GM23338 (cell line): ENCODE results near the gene GSTT4. TPM values are rescaled to one million over a fixed set of nuclear protein-coding genes. Genes with fewer than 3 reads are reported as not detected.

Experiments
- ATAC-seq: fragments of 200-7000 bp; cut with Tn5 transposase; 3 replicates; pipeline ENCODE4 v1.9.1; 2020
- DNase-seq: peaks from one replicate; pipeline ENCODE4 v3.0.0-alpha.2; 2015; ENCODE audit warnings: low spot score
- H2AFZ ChIP-seq: fragments of 200-600 bp; sonication (generic); 2 replicates; pipeline ENCODE4 v1.8.0; 2016; ENCODE audit warnings: antibody characterized with exemption, mild to moderate bottlenecking, moderate library complexity
- H3F3A ChIP-seq: fragments of 200-600 bp; sonication (generic); replicated peaks from 2 replicates; pipeline ENCODE4 v1.8.0; 2017; ENCODE audit warnings: antibody characterized with exemption, mixed run types, low read depth
- H3K27ac ChIP-seq: fragments of 200-600 bp; sonication (generic); 2 replicates; pipeline ENCODE4 v1.6.1; 2016; ENCODE audit warnings: low read depth
- H3K27me3 ChIP-seq: fragments of 200-600 bp; sonication (generic); 2 replicates; pipeline ENCODE4 v1.8.0; 2016; ENCODE audit warnings: mild to moderate bottlenecking, mixed run types, moderate library complexity; ENCODE audit not compliant: insufficient read depth
- H3K36me3 ChIP-seq: fragments of 200-600 bp; sonication (generic); 2 replicates; pipeline ENCODE4 v1.8.0; 2016; ENCODE audit warnings: mild to moderate bottlenecking; ENCODE audit not compliant: insufficient read depth
- H3K4me1 ChIP-seq: fragments of 200-600 bp; sonication (generic); 2 replicates; pipeline ENCODE4 v1.8.0; 2016; ENCODE audit warnings: mild to moderate bottlenecking, moderate library complexity; ENCODE audit not compliant: insufficient read depth
- H3K4me2 ChIP-seq: fragments of 200-600 bp; sonication (generic); 2 replicates; pipeline ENCODE4 v1.7.1; 2017; ENCODE audit warnings: mixed run types
- H3K4me3 ChIP-seq: fragments of 200-600 bp; sonication (generic); 2 replicates; pipeline ENCODE4 v1.6.1; 2016; ENCODE audit warnings: mixed run types
- H3K79me2 ChIP-seq: fragments of 200-600 bp; sonication (generic); replicated peaks from 2 replicates; pipeline ENCODE4 v1.8.0; 2017; ENCODE audit warnings: mild to moderate bottlenecking; ENCODE audit not compliant: insufficient read depth
- H3K9me2 ChIP-seq: fragments of 200-600 bp; sonication (generic); 2 replicates; pipeline ENCODE4 v1.8.0; 2017; ENCODE audit not compliant: insufficient read depth
- H4K20me1 ChIP-seq: fragments of 200-600 bp; sonication (generic); replicated peaks from 2 replicates; pipeline ENCODE4 v1.8.0; 2017; ENCODE audit warnings: mild to moderate bottlenecking; ENCODE audit not compliant: insufficient read depth
- H3K27ac Mint-ChIP-seq: 2 replicates; pipeline ENCODE4 v1.8.0; 2020; ENCODE audit warnings: inconsistent platforms, mild to moderate bottlenecking, moderate library complexity, mixed read lengths
- H3K27me3 Mint-ChIP-seq: 3 replicates; pipeline ENCODE4 v1.8.0; 2022; ENCODE audit warnings: low read depth, mild to moderate bottlenecking, moderate library complexity, mixed read lengths, inconsistent platforms; ENCODE audit not compliant: insufficient read depth, poor library complexity
- H3K36me3 Mint-ChIP-seq: 3 replicates; pipeline ENCODE4 v1.8.0; 2021; ENCODE audit warnings: low read depth, mild to moderate bottlenecking, inconsistent platforms, moderate library complexity, mixed read lengths
- H3K4me1 Mint-ChIP-seq: 3 replicates; pipeline ENCODE4 v1.8.0; 2020; ENCODE audit warnings: mild to moderate bottlenecking, inconsistent platforms, mixed read lengths
- H3K4me3 Mint-ChIP-seq: 3 replicates; pipeline ENCODE4 v1.8.0; 2021; ENCODE audit warnings: moderate library complexity, mild to moderate bottlenecking, inconsistent platforms, mixed read lengths
- H3K9me3 Mint-ChIP-seq: 3 replicates; pipeline ENCODE4 v1.8.0; 2020; ENCODE audit warnings: moderate library complexity, mild to moderate bottlenecking, inconsistent platforms, mixed read lengths
- CREB1 ChIP-seq: fragments of 250-450 bp; sonication (Bioruptor Pico); IDR thresholded peaks from 2 replicates; pipeline ENCODE4 v1.5.0; 2020; ENCODE audit warnings: low read depth, mild to moderate bottlenecking, moderate library complexity
- ETS1 ChIP-seq: IDR thresholded peaks from 2 replicates; pipeline ENCODE4 v1.6.1; 2016; ENCODE audit warnings: antibody characterized with exemption
- EZH2 ChIP-seq: fragments of 200-600 bp; sonication (generic); IDR thresholded peaks from one replicate; pipeline ENCODE4 v1.8.0; 2017; ENCODE audit warnings: antibody characterized with exemption, mild to moderate bottlenecking, low read depth; ENCODE audit not compliant: unreplicated experiment
- POLR2AphosphoS5 ChIP-seq: IDR thresholded peaks from 2 replicates; pipeline ENCODE4 v1.6.1; 2016; ENCODE audit warnings: antibody characterized with exemption, low read depth
- REST ChIP-seq: IDR thresholded peaks from one replicate; pipeline ENCODE4 v1.6.1; 2018; ENCODE audit warnings: antibody characterized with exemption; ENCODE audit not compliant: unreplicated experiment
- STAT1 ChIP-seq: IDR thresholded peaks from one replicate; pipeline ENCODE4 v1.6.1; 2016; ENCODE audit warnings: antibody characterized with exemption; ENCODE audit not compliant: unreplicated experiment
- ZNF114 ChIP-seq: fragments of 250-450 bp; sonication (Bioruptor Pico); IDR thresholded peaks from 2 replicates; pipeline ENCODE4 v1.5.0; 2020; ENCODE audit warnings: mild to moderate bottlenecking, moderate library complexity
- ZNF331 ChIP-seq: fragments of 250-450 bp; sonication (Bioruptor Pico); IDR thresholded peaks from 2 replicates; pipeline ENCODE4 v1.5.0; 2020; ENCODE audit warnings: low read depth, mild to moderate bottlenecking, moderate library complexity
- ZNF462 ChIP-seq: fragments of 250-450 bp; sonication (Bioruptor Pico); IDR thresholded peaks from 2 replicates; pipeline ENCODE4 v1.5.0; 2020; ENCODE audit warnings: mild to moderate bottlenecking, moderate library complexity
- polyA plus RNA-seq: library from polyadenylated mRNA; unstranded; fragments of >200 nt; fragmentation: Nextera tagmentation; extraction: Ambion mirVana; gene quantifications from 2 replicates; pipeline ENCODE4 v1.2.1, GENCODE V29; 2016
- total RNA-seq: library from RNA; depleted of rRNA; stranded (reverse); fragments of >200 nt; shearing (Covaris generic); gene quantifications from 2 replicates; pipeline ENCODE4 v1.2.3, GENCODE V29; 2014

The GSTT4 gene
- total and polyA plus RNA-seq, 2 experiments from 2014 or later = not detected

- TF ChIP-seq REST (no peak), EZH2 (no peak)
Observed at GRCh38 chr22:24006914-24007214, 1.6 kb upstream of the GSTT4 start (continued).

- Histone ChIP-seq H3K4me3 (no peak overlapping the region), H3F3A (0 out of 2 replicates have a peak, but pooled peaks cover 4% of the 10 kb centered on the region), H3K36me3 (no peaks in the 10 kb centered on the region), H2AFZ (no peak overlapping the region), H3K4me2 (no peak overlapping the region), H3K27ac (no peak overlapping the region), H3K4me1 (peaks cover 5% of the 10 kb centered on the region), H3K9me2 (no peaks in the 10 kb centered on the region; the same call in 1 of the 2 replicates), H3K79me2 (no peaks in the 10 kb centered on the region; the same call in 1 of the 2 replicates), H4K20me1 (no peaks in the 10 kb centered on the region), H3K27me3 (no peaks in the 10 kb centered on the region)
- Mint-ChIP-seq H3K4me3 (no peak overlapping the region), H3K27ac (no peak overlapping the region), H3K27me3 (peaks cover 25% of the 10 kb centered on the region), H3K9me3 (peaks cover 11% of the 10 kb centered on the region), H3K4me1 (peaks cover 5% of the 10 kb centered on the region), H3K36me3 (peaks cover 6% of the 10 kb centered on the region; the same call in 1 of the 3 replicates)
- no peak for DNase-seq
- no peak for ATAC-seq
- TF ChIP-seq POLR2AphosphoS5 (no peak), ZNF331 (CRISPR knock-in tag) (no peak), ZNF462 (CRISPR knock-in tag) (no peak), CREB1 (CRISPR knock-in tag) (no peak), REST (no peak), STAT1 (no peak), ETS1 (no peak), ZNF114 (CRISPR knock-in tag) (no peak), EZH2 (no peak)
Observed at GRCh38 chr22:24006207-24006913, 1.1 kb upstream of the GSTT4 start.
